WTC11 (cell line): ENCODE measurements around the gene SETD7. TPM values are rescaled to one million over a fixed set of nuclear protein-coding genes. Genes with fewer than 3 reads are reported as not detected.

Experiments
- ATAC-seq: fragments of 200-7000 bp; cut with Tn5 transposase; 2 replicates; pipeline ENCODE4 v1.10.0; 2021; ENCODE audit warnings: mild to moderate bottlenecking, moderate library complexity
- CTCF ChIA-PET: fragments of 300-600 bp; sonication (Branson Sonifier 250); formaldehyde crosslinking; loops from one replicate; lab custom pipeline; 2021; ENCODE audit warnings: antibody characterized with exemption; lab: Charles Lee
- POLR2A ChIA-PET: fragments of 350-600 bp; sonication (Branson Sonifier 250); formaldehyde crosslinking; loops from one replicate; lab custom pipeline; 2021; ENCODE audit warnings: antibody characterized with exemption; lab: Charles Lee
- DNase-seq: peaks from one replicate; pipeline ENCODE4 v3.0.0; 2021; ENCODE audit warnings: low spot score
- H3K27ac Mint-ChIP-seq: 2 replicates; pipeline ENCODE4 v1.8.0; 2021; ENCODE audit warnings: mixed read lengths
- H3K27me3 Mint-ChIP-seq: 2 replicates; pipeline ENCODE4 v1.8.0; 2021; ENCODE audit warnings: low read depth, mild to moderate bottlenecking, moderate library complexity, mixed read lengths
- H3K36me3 Mint-ChIP-seq: 2 replicates; pipeline ENCODE4 v1.8.0; 2021; ENCODE audit warnings: mixed read lengths
- H3K4me1 Mint-ChIP-seq: 2 replicates; pipeline ENCODE4 v1.8.0; 2022; ENCODE audit warnings: mixed read lengths
- H3K4me3 Mint-ChIP-seq: 2 replicates; pipeline ENCODE4 v1.8.0; 2021; ENCODE audit warnings: mild to moderate bottlenecking, moderate library complexity, mixed read lengths
- H3K9me3 Mint-ChIP-seq: 2 replicates; pipeline ENCODE4 v1.8.0; 2021; ENCODE audit warnings: mixed read lengths
- AR ChIP-seq: fragments of 250-450 bp; sonication (Bioruptor Pico); IDR thresholded peaks from 2 replicates; pipeline ENCODE4 v1.9.0; 2021; ENCODE audit warnings: mild to moderate bottlenecking
- ATF6 ChIP-seq: sonication (generic); formaldehyde crosslinking; IDR thresholded peaks from 2 replicates; pipeline ENCODE4 v1.8.1; 2023; ENCODE audit warnings: mild to moderate bottlenecking, missing genetic modification reagents
- ERG ChIP-seq: fragments of 250-450 bp; sonication (Bioruptor Pico); IDR thresholded peaks from 2 replicates; pipeline ENCODE4 v1.8.0; 2021; ENCODE audit warnings: mild to moderate bottlenecking
- FOXP1 ChIP-seq: sonication (generic); formaldehyde crosslinking; IDR thresholded peaks from 2 replicates; pipeline ENCODE4 v1.8.0; 2022; ENCODE audit warnings: missing genetic modification reagents, mild to moderate bottlenecking, moderate library complexity, borderline replicate concordance
- GTF2I ChIP-seq: fragments of 250-450 bp; sonication (Bioruptor Pico); conservative IDR thresholded peaks from 2 replicates; pipeline ENCODE4 v1.4.0; 2021; ENCODE audit warnings: mild to moderate bottlenecking
- HMGA2 ChIP-seq: fragments of 250-450 bp; sonication (Bioruptor Pico); IDR thresholded peaks from 2 replicates; pipeline ENCODE4 v1.4.0; 2021; ENCODE audit warnings: mild to moderate bottlenecking, moderate library complexity
- IRF2 ChIP-seq: sonication (generic); formaldehyde crosslinking; IDR thresholded peaks from 2 replicates; pipeline ENCODE4 v1.8.0; 2022; ENCODE audit warnings: low read depth, missing genetic modification reagents, borderline replicate concordance
- JAZF1 ChIP-seq: fragments of 250-450 bp; sonication (Bioruptor Pico); IDR thresholded peaks from 2 replicates; pipeline ENCODE4 v1.9.0; 2021; ENCODE audit warnings: moderate library complexity, mild to moderate bottlenecking, inconsistent platforms
- KAT7 ChIP-seq: sonication (generic); formaldehyde crosslinking; IDR thresholded peaks from 2 replicates; pipeline ENCODE4 v1.8.1; 2023; ENCODE audit warnings: missing genetic modification reagents, mild to moderate bottlenecking, borderline replicate concordance
- MAX ChIP-seq: sonication (generic); formaldehyde crosslinking; IDR thresholded peaks from 2 replicates; pipeline ENCODE4 v1.8.0; 2022; ENCODE audit warnings: mild to moderate bottlenecking, missing genetic modification reagents
- NFATC4 ChIP-seq: fragments of 250-450 bp; sonication (Bioruptor Pico); IDR thresholded peaks from 2 replicates; pipeline ENCODE4 v1.9.0; 2021; ENCODE audit warnings: mild to moderate bottlenecking
- NFE2L1 ChIP-seq: sonication (generic); formaldehyde crosslinking; IDR thresholded peaks from 2 replicates; pipeline ENCODE4 v1.8.1; 2023; ENCODE audit warnings: missing genetic modification reagents
- NR2C2 ChIP-seq: sonication (generic); formaldehyde crosslinking; IDR thresholded peaks from 2 replicates; pipeline ENCODE4 v1.8.0; 2022; ENCODE audit warnings: mild to moderate bottlenecking, missing genetic modification reagents
- OVOL2 ChIP-seq: fragments of 250-450 bp; sonication (Bioruptor Pico); IDR thresholded peaks from 2 replicates; pipeline ENCODE4 v1.9.0; 2021; ENCODE audit warnings: mild to moderate bottlenecking, borderline replicate concordance
- PRRX2 ChIP-seq: fragments of 250-450 bp; sonication (Bioruptor Pico); IDR thresholded peaks from 2 replicates; pipeline ENCODE4 v1.8.0; 2021; ENCODE audit warnings: mild to moderate bottlenecking
- TCF7 ChIP-seq: sonication (generic); formaldehyde crosslinking; IDR thresholded peaks from 2 replicates; pipeline ENCODE4 v1.8.0; 2022; ENCODE audit warnings: mild to moderate bottlenecking, low read depth, missing genetic modification reagents, moderate library complexity
- ZNF138 ChIP-seq: sonication (generic); formaldehyde crosslinking; conservative IDR thresholded peaks from 2 replicates; pipeline ENCODE4 v1.8.1; 2022; ENCODE audit warnings: mild to moderate bottlenecking, moderate library complexity, missing genetic modification reagents
- ZNF263 ChIP-seq: sonication (generic); formaldehyde crosslinking; IDR thresholded peaks from 2 replicates; pipeline ENCODE4 v1.8.1; 2022; ENCODE audit warnings: low read depth, mild to moderate bottlenecking, moderate library complexity, missing genetic modification reagents
- ZNF396 ChIP-seq: fragments of 250-450 bp; sonication (Bioruptor Pico); IDR thresholded peaks from 2 replicates; pipeline ENCODE4 v1.8.0; 2021; ENCODE audit warnings: mild to moderate bottlenecking, moderate library complexity, borderline replicate concordance
- ZSCAN18 ChIP-seq: fragments of 250-450 bp; sonication (Bioruptor Pico); IDR thresholded peaks from 2 replicates; pipeline ENCODE4 v2.1.2; 2022; ENCODE audit warnings: mild to moderate bottlenecking, moderate library complexity
- total RNA-seq: library from RNA; stranded (reverse); gene quantifications from 3 replicates; pipeline ENCODE4 v1.2.3, GENCODE V29; 2021

The SETD7 gene
- total RNA-seq, 1 experiment from 2014 or later = 5.6 TPM

GRCh38 chr4:139501927-139502899 lies 53.8 kb downstream of the SETD7 start:
- ATAC-seq (peak; percentile 34), DNase-seq (no peak)
- H3K4me3 Mint-ChIP-seq = no peak overlapping the region
- H3K9me3 Mint-ChIP-seq = 0 out of 2 replicates have a peak, but pooled peaks cover 3% of the 10 kb centered on the region
- H3K4me1 Mint-ChIP-seq = peaks cover 13% of the 10 kb centered on the region
- no peaks in the 10 kb centered on the region for H3K27me3 Mint-ChIP-seq
- TF ChIP-seq TCF7 (CRISPR knock-in tag) (no peak), ATF6 (CRISPR knock-in tag) (no peak), ERG (CRISPR knock-in tag) (no peak), GTF2I (CRISPR knock-in tag) (no peak), HMGA2 (CRISPR knock-in tag) (no peak), JAZF1 (no peak), NFATC4 (CRISPR knock-in tag) (no peak), NR2C2 (CRISPR knock-in tag) (no peak), OVOL2 (CRISPR knock-in tag) (no peak), AR (CRISPR knock-in tag) (no peak), ZNF263 (CRISPR knock-in tag) (no peak), IRF2 (CRISPR knock-in tag) (no peak)
- POLR2A ChIA-PET = no interaction called here
- H3K27ac Mint-ChIP-seq = peak overlapping the region; percentile 64
- no peaks in the 10 kb centered on the region for H3K36me3 Mint-ChIP-seq
- CTCF ChIA-PET = interaction anchor here (1.4 to 3.1 kb wide), 3 partner anchors 8 to 131 kb away, joined by 3 to 8 read pairs (median 7); no protein-coding TSS in a partner anchor

GRCh38 chr4:139501527-139501926 lies 54.5 kb downstream of the SETD7 start:
- 0 out of 2 replicates have a peak, but pooled peaks cover 3% of the 10 kb centered on the region for H3K9me3 Mint-ChIP-seq
- ATAC-seq (no peak), DNase-seq (no peak)
- no peak overlapping the region for H3K27ac Mint-ChIP-seq
- peaks cover 13% of the 10 kb centered on the region for H3K4me1 Mint-ChIP-seq
- no peaks in the 10 kb centered on the region for H3K36me3 Mint-ChIP-seq
- CTCF ChIA-PET = interaction anchor here (1.4 to 3.1 kb wide), 3 partner anchors 8 to 132 kb away, joined by 3 to 8 read pairs (median 7); no protein-coding TSS in a partner anchor
- no peak overlapping the region for H3K4me3 Mint-ChIP-seq
- no peaks in the 10 kb centered on the region for H3K27me3 Mint-ChIP-seq
- POLR2A ChIA-PET = no interaction called here
- TF ChIP-seq TCF7 (CRISPR knock-in tag) = no peak
- TF ChIP-seq ZNF138 (CRISPR knock-in tag) = no peak
- TF ChIP-seq FOXP1 (CRISPR knock-in tag) = no peak
- TF ChIP-seq MAX (CRISPR knock-in tag) = no peak
- no peak for TF ChIP-seq ERG (CRISPR knock-in tag)
- TF ChIP-seq PRRX2 (CRISPR knock-in tag) = no peak
- TF ChIP-seq NFE2L1 = no peak
- no peak for TF ChIP-seq ZSCAN18 (CRISPR knock-in tag)
- no peak for TF ChIP-seq KAT7 (CRISPR knock-in tag)
- TF ChIP-seq ZNF396 (CRISPR knock-in tag) = no peak
